GM12865 (cell line): Measurements from ENCODE around the gene ZNF618.

Source experiments
- DNase-seq: peaks from one replicate; pipeline ENCODE4 v3.0.0; 2010; ENCODE audit warnings: low read depth
- H3K4me3 ChIP-seq: 2 replicates; pipeline ENCODE4 v1.5.1; 2011; ENCODE audit warnings: mild to moderate bottlenecking, low read depth, low read length, control low read depth
- TF ChIP-seq, protein P1 (sequence below): IDR thresholded peaks from 2 replicates; pipeline ENCODE4 v1.5.1; 2011; ENCODE audit warnings: low read length, control low read depth, low read depth, inconsistent platforms; ENCODE audit not compliant: insufficient read depth; ENCODE audit errors: missing control alignments

ZNF618 gene

DNA sequence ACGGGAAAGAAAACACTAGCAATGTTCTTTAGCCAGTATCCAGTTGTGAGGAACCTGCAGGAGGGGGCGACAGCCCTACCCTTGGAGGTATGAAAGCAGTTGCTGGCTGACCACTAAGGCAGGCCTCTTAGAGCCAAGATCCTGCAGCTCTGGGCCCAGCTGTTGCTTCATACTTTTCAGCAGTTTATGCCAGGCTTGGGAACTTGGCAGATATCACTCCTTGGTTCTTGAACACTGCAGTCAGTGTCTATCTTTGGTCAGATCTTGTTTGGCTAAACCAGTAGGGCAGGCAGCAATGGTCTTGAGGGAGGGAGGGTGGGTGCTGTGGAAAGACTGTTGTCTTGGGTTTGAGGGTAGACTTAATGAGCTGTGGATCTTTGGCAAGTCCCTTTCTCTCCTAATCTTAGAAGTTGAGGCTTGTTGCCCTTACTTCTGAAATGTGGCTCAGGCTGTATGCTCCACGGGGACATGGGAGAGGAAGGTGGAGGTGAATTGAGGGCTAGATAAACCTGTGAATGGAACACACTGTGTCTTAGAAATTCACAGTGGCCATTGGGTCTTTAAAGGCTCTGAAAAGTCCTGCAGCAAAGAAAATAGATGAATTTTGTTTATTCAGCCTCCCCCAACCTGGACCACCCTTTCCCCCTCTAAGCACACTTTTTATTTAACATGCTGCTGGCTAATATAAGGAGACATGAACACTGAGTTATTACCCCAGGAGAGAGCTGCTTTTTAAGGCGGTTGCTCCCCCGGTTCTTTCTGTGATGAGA lies 37.5 kb downstream of the ZNF618 start:
- no peak for DNase-seq
- TF ChIP-seq, protein P1, sequence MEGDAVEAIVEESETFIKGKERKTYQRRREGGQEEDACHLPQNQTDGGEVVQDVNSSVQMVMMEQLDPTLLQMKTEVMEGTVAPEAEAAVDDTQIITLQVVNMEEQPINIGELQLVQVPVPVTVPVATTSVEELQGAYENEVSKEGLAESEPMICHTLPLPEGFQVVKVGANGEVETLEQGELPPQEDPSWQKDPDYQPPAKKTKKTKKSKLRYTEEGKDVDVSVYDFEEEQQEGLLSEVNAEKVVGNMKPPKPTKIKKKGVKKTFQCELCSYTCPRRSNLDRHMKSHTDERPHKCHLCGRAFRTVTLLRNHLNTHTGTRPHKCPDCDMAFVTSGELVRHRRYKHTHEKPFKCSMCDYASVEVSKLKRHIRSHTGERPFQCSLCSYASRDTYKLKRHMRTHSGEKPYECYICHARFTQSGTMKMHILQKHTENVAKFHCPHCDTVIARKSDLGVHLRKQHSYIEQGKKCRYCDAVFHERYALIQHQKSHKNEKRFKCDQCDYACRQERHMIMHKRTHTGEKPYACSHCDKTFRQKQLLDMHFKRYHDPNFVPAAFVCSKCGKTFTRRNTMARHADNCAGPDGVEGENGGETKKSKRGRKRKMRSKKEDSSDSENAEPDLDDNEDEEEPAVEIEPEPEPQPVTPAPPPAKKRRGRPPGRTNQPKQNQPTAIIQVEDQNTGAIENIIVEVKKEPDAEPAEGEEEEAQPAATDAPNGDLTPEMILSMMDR, result no peak
- no peak overlapping the region for H3K4me3 ChIP-seq

DNA sequence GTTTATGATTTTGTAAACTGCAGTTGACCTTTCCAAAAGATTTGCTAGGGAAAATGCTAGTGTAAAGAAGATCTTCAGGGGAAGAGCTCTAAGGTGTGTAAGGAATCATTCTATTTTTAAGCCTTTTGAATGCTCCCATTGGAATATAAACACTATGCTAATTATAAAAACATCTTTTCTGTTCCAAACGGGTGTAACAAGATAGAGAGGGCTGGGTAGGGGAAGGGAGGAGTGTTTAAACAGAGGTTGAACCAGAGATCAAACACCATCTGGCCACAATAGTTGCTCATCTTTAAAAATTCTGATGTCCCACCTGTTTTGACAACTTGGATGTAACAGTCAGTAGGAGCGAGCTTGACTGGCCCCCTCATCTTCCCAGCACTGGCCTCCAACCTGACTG lies 38.4 kb downstream of the ZNF618 start:
- no peak overlapping the region for H3K4me3 ChIP-seq
- TF ChIP-seq, protein P1, result no peak
- DNase-seq, result no peak

GRCh38 chr9:113915817-113916434 lies 39.8 kb downstream of the ZNF618 start:
- TF ChIP-seq, protein P1, result no peak
- DNase-seq, result no peak
- no peak overlapping the region for H3K4me3 ChIP-seq

DNA sequence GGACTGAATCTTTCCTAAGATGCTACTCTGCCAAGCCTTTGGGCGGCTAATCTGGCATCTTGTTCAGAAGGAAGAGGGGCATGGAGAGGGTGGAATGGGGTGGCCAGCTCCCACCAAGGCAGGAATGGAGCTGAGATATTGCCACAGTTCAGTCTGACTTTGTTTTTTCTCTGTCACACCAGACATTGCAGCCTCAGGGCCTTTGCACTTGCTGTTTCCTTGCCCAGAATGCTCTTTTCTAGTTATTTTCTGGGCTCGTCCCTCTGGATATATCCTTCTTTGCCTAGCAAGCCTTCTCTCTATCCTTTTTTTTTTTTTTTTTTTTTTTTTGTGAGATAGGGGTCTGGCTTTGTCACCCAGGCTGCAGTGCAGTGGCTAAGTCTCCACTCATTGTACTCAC lies 40.8 kb downstream of the ZNF618 start:
- DNase-seq, result no peak
- H3K4me3 ChIP-seq, result no peak overlapping the region
- TF ChIP-seq, protein P1, result no peak

GRCh38 chr9:113918697-113919350 lies 42.7 kb downstream of the ZNF618 start:
- no peak overlapping the region for H3K4me3 ChIP-seq
- TF ChIP-seq, protein P1, result no peak
- DNase-seq, result no peak

GRCh38 chr9:113919382-113919781 lies 43.3 kb downstream of the ZNF618 start:
- no peak overlapping the region for H3K4me3 ChIP-seq
- no peak for DNase-seq
- TF ChIP-seq, protein P1, result no peak
